Skeletal muscle tissue (tissue), 4 donors: ENCODE data around the gene GH2. TPM values are rescaled to one million over a fixed set of nuclear protein-coding genes. Genes with fewer than 3 reads are reported as not detected.
"Not testable (repeated sequence)": the region's sequence is repeated elsewhere in the genome, so short reads cannot be mapped to it uniquely, and the experiment has no call there.

Experiments
- H3K27ac ChIP-seq: one replicate; pipeline ENCODE4 v1.7.0; 2013; ENCODE audit warnings: mild to moderate bottlenecking, low read depth, low read length, inconsistent platforms
- H3K27me3 ChIP-seq, 3 donors: one replicate each; pipeline ENCODE4 v1.7.0; 2013; ENCODE audit warnings: low read length in 3 of 3; ENCODE audit not compliant: control insufficient read depth in 3 of 3, insufficient read depth in 3 of 3
- H3K36me3 ChIP-seq, 3 donors: one replicate each; pipeline ENCODE4 v1.7.0; 2013; ENCODE audit warnings: low read length in 3 of 3; ENCODE audit not compliant: control insufficient read depth in 3 of 3, insufficient read depth in 3 of 3
- H3K4me1 ChIP-seq, 3 donors: one replicate each; pipeline ENCODE4 v1.7.0; 2013; ENCODE audit warnings: low read length in 3 of 3, mild to moderate bottlenecking in 3 of 3; ENCODE audit not compliant: control insufficient read depth in 3 of 3, insufficient read depth in 3 of 3
- H3K4me3 ChIP-seq, 3 donors: one replicate each; pipeline ENCODE4 v1.7.0; 2013; ENCODE audit warnings: low read length in 3 of 3
- H3K9ac ChIP-seq, 3 donors: one replicate each; pipeline ENCODE4 v1.7.0; 2013; ENCODE audit warnings: low read length in 3 of 3, mild to moderate bottlenecking in 3 of 3, moderate library complexity in 2 of 3, low read depth in 1 of 3
- H3K9me3 ChIP-seq, 3 donors: one replicate each; pipeline ENCODE4 v1.7.0; 2013; ENCODE audit warnings: low read length in 3 of 3; ENCODE audit not compliant: control insufficient read depth in 3 of 3
- total RNA-seq: library from RNA; depleted of rRNA; stranded (reverse); fragments of >200 nt; gene quantifications from one replicate; pipeline ENCODE4 v1.2.3, GENCODE V29; 2014
- donor health status: Osteomylitis.

Gene GH2
- total RNA-seq, result not detected

GRCh38 chr17:63881935-63882601 is at the start of gene GH2:
Gene GH2 (minus strand): TSS chr17:63881944. CDS start chr17:63881801, 143 bp downstream.
- H3K27ac ChIP-seq, result no peak within 1 kb of the TSS
- no peaks in the 10 kb centered on the region for H3K36me3 ChIP-seq
- H3K4me1 ChIP-seq, result peaks cover 0 to 6% (median 0%) of the 10 kb centered on the region in 3 donors

GRCh38 chr17:63930951-63931575 is 49.3 kb upstream of the GH2 start:
- Histone ChIP-seq H3K27me3 (no peaks in the 10 kb centered on the region), H3K9ac (peak overlapping the region in 2 of 3 donors; percentile 54 to 69), H3K27ac (peak overlapping the region; percentile 47), H3K9me3 (no peaks in the 10 kb centered on the region), H3K4me1 (peaks cover 20 to 28% (median 28%) of the 10 kb centered on the region in 3 donors), H3K36me3 (no peaks in the 10 kb centered on the region), H3K4me3 (peak overlapping the region in 1 of 3 donors; percentile 22)

More at GRCh38 chr17:63881935-63882601, at the start of gene GH2:
- Histone ChIP-seq H3K9ac (no peak within 1 kb of the TSS), H3K4me3 (no peak within 1 kb of the TSS), H3K9me3 (no peaks in the 10 kb centered on the region), H3K27me3 (no peaks in the 10 kb centered on the region)

- Histone ChIP-seq H3K4me3 (peak overlapping the region in 1 of 3 donors; percentile 41), H3K27me3 (no peaks in the 10 kb centered on the region), H3K9me3 (no peaks in the 10 kb centered on the region), H3K9ac (peak overlapping the region in 2 of 3 donors; percentile 54 to 69), H3K4me1 (peaks cover 20 to 28% (median 28%) of the 10 kb centered on the region in 3 donors), H3K27ac (peak overlapping the region; percentile 54), H3K36me3 (no peaks in the 10 kb centered on the region)
These were observed 48.4 kb upstream of the GH2 start for GRCh38 chr17:63929860-63930766.

- H3K9me3 ChIP-seq, result no peaks in the 10 kb centered on the region
- no peaks in the 10 kb centered on the region for H3K36me3 ChIP-seq
- H3K27ac ChIP-seq, result no peak overlapping the region
- no peak overlapping the region for H3K4me3 ChIP-seq
- peaks cover 20 to 28% (median 24%) of the 10 kb centered on the region in 3 donors for H3K4me1 ChIP-seq
- H3K27me3 ChIP-seq, result no peaks in the 10 kb centered on the region
- no peak overlapping the region for H3K9ac ChIP-seq
These were observed 47.4 kb upstream of the GH2 start for GRCh38 chr17:63928966-63929695.

GRCh38 chr17:63928172-63928666 is 46.5 kb upstream of the GH2 start:
- Histone ChIP-seq H3K4me1 (peaks cover 20 to 28% (median 24%) of the 10 kb centered on the region in 3 donors), H3K27me3 (no peaks in the 10 kb centered on the region), H3K27ac (no peak overlapping the region), H3K9ac (no peak overlapping the region), H3K36me3 (no peaks in the 10 kb centered on the region), H3K9me3 (no peaks in the 10 kb centered on the region), H3K4me3 (no peak overlapping the region)

- Histone ChIP-seq H3K9ac (no peak overlapping the region), H3K4me3 (no peak overlapping the region), H3K9me3 (no peaks in the 10 kb centered on the region), H3K27me3 (no peaks in the 10 kb centered on the region), H3K36me3 (no peaks in the 10 kb centered on the region), H3K4me1 (peaks cover 20 to 28% (median 24%) of the 10 kb centered on the region in 3 donors), H3K27ac (no peak overlapping the region)
These were observed 45.9 kb upstream of the GH2 start for GRCh38 chr17:63927464-63928171.

GRCh38 chr17:63926164-63926563 is 44.4 kb upstream of the GH2 start:
- no peaks in the 10 kb centered on the region for H3K36me3 ChIP-seq
- no peak overlapping the region for H3K4me3 ChIP-seq
- H3K9me3 ChIP-seq, result no peaks in the 10 kb centered on the region
- peaks cover 14 to 18% (median 18%) of the 10 kb centered on the region in 3 donors for H3K4me1 ChIP-seq
- H3K27me3 ChIP-seq, result no peaks in the 10 kb centered on the region
- no peak overlapping the region for H3K27ac ChIP-seq
- H3K9ac ChIP-seq, result no peak overlapping the region

- Histone ChIP-seq H3K4me3 (no peak overlapping the region), H3K36me3 (no peaks in the 10 kb centered on the region), H3K9ac (no peak overlapping the region), H3K27ac (no peak overlapping the region), H3K9me3 (no peaks in the 10 kb centered on the region), H3K27me3 (no peaks in the 10 kb centered on the region), H3K4me1 (peaks cover 9 to 13% (median 13%) of the 10 kb centered on the region in 3 donors)
These were observed 43.9 kb upstream of the GH2 start for GRCh38 chr17:63925615-63926014.

GRCh38 chr17:63922402-63922801 is 40.7 kb upstream of the GH2 start:
- H3K4me3 ChIP-seq, H3K9ac ChIP-seq, H3K36me3 ChIP-seq, H3K27me3 ChIP-seq, H3K9me3 ChIP-seq, H3K27ac ChIP-seq: not testable (repeated sequence)
- peaks cover 5 to 11% (median 8%) of the 10 kb centered on the region in 3 donors for H3K4me1 ChIP-seq
